Measurements from ENCODE around the gene RPL18. TPM values are rescaled to one million over a fixed set of nuclear protein-coding genes. Genes with fewer than 3 reads are reported as not detected.
A peak's percentile ranks its signal among the peaks of the same experiment; 100 is the strongest.

RPL18 gene
- total RNA-seq, 4 donors from 2014 or later = 3,252 to 5,828 (median 3,870) TPM

GRCh38 chr19:48656840-48657474 is 38.0 kb upstream of the RPL18 start:
- TF ChIP-seq CTCF (IDR thresholded peaks at IDR 0.05) (no peak), POLR2A (IDR thresholded peaks at IDR 0.05) (no peak)
- no peak overlapping the region for H3K4me3 ChIP-seq (ENCODE audit: low read depth, poor library complexity, severe bottlenecking)
- DNase-seq (ENCODE audit: low spot score in 2 of 2) = peak in 1 of 2 donors; percentile 34
- intact Hi-C loops (cut with DNase I; ENCODE audit: low total_unique reads) = no loop called here
- WGBS, 2 donors = 41 to 50% methylated on average over 16 of the region's 16 CpGs

DNA sequence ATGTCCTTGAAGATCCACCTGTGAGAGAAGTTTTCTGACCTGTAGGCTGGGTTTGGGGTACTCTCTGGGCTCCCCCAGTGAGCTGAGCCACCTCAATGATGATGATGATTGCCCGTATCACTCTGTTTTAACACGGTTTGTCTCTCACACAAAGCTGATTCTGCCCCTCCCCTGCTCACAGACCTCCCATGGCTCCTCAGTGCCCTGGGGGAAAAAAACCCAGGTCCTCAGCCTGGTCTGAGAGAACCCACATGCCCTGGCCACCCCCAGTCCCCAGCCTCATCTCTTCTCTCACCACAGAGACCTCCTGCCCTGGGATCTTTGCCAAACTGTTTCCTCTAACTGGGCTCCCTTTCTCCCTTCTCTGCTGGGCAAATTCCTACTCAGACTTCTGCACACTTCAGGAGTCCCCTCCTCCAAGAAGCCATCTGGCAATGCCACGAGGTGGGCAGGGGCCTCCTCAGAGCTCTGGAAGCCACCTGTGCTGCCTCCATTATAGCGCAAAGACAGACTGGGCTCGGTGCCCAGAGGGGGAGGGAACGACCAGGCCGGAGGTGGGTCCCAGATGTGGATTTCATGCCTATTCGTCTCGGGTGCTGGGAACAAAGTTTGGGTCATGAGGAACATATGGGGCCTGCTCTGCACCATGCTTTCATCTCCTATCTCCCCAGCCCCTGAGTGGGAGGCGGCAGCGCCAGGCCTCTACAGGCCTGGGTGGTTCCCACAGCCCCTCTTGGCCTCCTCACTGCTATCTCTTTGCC is 35.5 kb upstream of the RPL18 start:
- WGBS, 2 donors = 43 to 48% methylated on average over 11 of the region's 11 CpGs
- intact Hi-C loops (cut with DNase I; ENCODE audit: low total_unique reads) = no loop called here
- no peak for TF ChIP-seq CTCF (IDR thresholded peaks at IDR 0.05)
- TF ChIP-seq POLR2A (IDR thresholded peaks at IDR 0.05) = no peak
- DNase-seq (ENCODE audit: low spot score in 2 of 2) = no peak
- H3K4me3 ChIP-seq (ENCODE audit: low read depth, poor library complexity, severe bottlenecking) = no peak overlapping the region

DNA sequence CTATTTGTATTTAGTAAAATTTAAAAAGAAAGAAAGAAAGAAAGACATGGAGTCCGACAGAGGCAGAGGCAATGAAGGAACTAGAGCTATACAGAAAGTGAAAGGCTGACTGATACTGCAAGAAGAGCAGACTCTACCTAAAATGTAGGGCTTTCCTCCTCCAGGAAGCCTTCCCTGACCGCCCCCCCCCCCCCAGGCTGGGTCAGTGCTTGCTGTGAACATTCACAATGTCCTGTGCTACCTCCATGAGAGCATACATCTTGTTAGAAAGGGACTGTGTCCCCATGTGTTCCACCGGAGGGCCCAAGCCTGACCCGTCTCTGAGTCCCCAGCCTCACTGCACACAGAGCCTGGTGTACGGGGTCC is 32.7 kb upstream of the RPL18 start:
- TF ChIP-seq POLR2A (IDR thresholded peaks at IDR 0.05) = no peak
- WGBS, 2 donors = 87 to 89% methylated on average over 3 to 5 of the region's 5 CpGs
- H3K4me3 ChIP-seq (ENCODE audit: low read depth, poor library complexity, severe bottlenecking) = no peak overlapping the region
- intact Hi-C loops (cut with DNase I; ENCODE audit: low total_unique reads) = no loop called here
- DNase-seq (ENCODE audit: low spot score in 2 of 2) = no peak

GRCh38 chr19:48650974-48651682 is 32.1 kb upstream of the RPL18 start:
- TF ChIP-seq CTCF (IDR thresholded peaks at IDR 0.05) (no peak), POLR2A (IDR thresholded peaks at IDR 0.05) (no peak)
- no peak for DNase-seq (ENCODE audit: low spot score in 2 of 2)
- intact Hi-C loops (cut with DNase I; ENCODE audit: low total_unique reads) = no loop called here
- 90 to 94% methylated on average over 12 of the region's 12 CpGs for WGBS, 2 donors
- H3K4me3 ChIP-seq (ENCODE audit: low read depth, poor library complexity, severe bottlenecking) = no peak overlapping the region

GRCh38 chr19:48648134-48648533 is 29.2 kb upstream of the RPL18 start:
- no peak for DNase-seq (ENCODE audit: low spot score in 2 of 2)
- H3K4me3 ChIP-seq (ENCODE audit: low read depth, poor library complexity, severe bottlenecking) = no peak overlapping the region
- intact Hi-C loops (cut with DNase I; ENCODE audit: low total_unique reads) = loop anchor here (10.0 kb wide), 2 partner anchors 137 to 187 kb away; partner anchors contain the start of gene HSD17B14
- 66 to 69% methylated on average over 2 of the region's 2 CpGs for WGBS, 2 donors
- TF ChIP-seq POLR2A (IDR thresholded peaks at IDR 0.05) (no peak), CTCF (IDR thresholded peaks at IDR 0.05) (no peak)

GRCh38 chr19:48646722-48647216 is 27.8 kb upstream of the RPL18 start:
- 12 to 13% methylated on average over 9 to 10 of the region's 10 CpGs for WGBS, 2 donors
- intact Hi-C loops (cut with DNase I; ENCODE audit: low total_unique reads) = loop anchor here (10.0 kb wide), 2 partner anchors 138 to 188 kb away; partner anchors contain the start of gene HSD17B14
- TF ChIP-seq POLR2A (IDR thresholded peaks at IDR 0.05) (no peak), CTCF (IDR thresholded peaks at IDR 0.05) (no peak)
- no peak for DNase-seq (ENCODE audit: low spot score in 2 of 2)
- H3K4me3 ChIP-seq (ENCODE audit: low read depth, poor library complexity, severe bottlenecking) = no peak overlapping the region

All from lower leg skin (tissue), 4 donors.